CD14-positive monocyte (primary cell): ENCODE measurements around the gene ENPP4. TPM values are rescaled to one million over a fixed set of nuclear protein-coding genes. Genes with fewer than 3 reads are reported as not detected.
A peak's percentile ranks its signal among the peaks of the same experiment; 100 is the strongest.

Experiments used
- DNase-seq, 3 donors: peaks; one replicate each; pipeline ENCODE4 v3.0.0-alpha.2; 2011 to 2022
- H2AFZ ChIP-seq: 2 replicates; pipeline ENCODE4 v1.6.0; 2012; ENCODE audit warnings: mild to moderate bottlenecking, low read depth, low read length, inconsistent platforms; ENCODE audit not compliant: insufficient read depth, poor library complexity, severe bottlenecking
- H3K27ac ChIP-seq, 2 donors: 1 replicate in 1 of 2; 2 replicates in 1 of 2; pipeline ENCODE4 v1.5.1; 2012 to 2013; ENCODE audit warnings: low read length in 2 of 2, control low read depth in 1 of 2, inconsistent platforms in 1 of 2, low read depth in 1 of 2, mild to moderate bottlenecking in 1 of 2
- H3K27me3 ChIP-seq, 2 donors: one replicate each; pipeline versions ENCODE4 v1.6.0 to v1.6.1; 2011 to 2013; ENCODE audit warnings: low read length in 2 of 2; ENCODE audit not compliant: control insufficient read depth in 2 of 2, insufficient read depth in 2 of 2
- H3K36me3 ChIP-seq, 2 donors: replicated peaks in 1 of 2; 1 replicate in 1 of 2; 2 replicates in 1 of 2; pipeline versions ENCODE4 v1.5.1 to v1.6.1; 2012 to 2013; ENCODE audit warnings: low read length in 2 of 2, control low read depth in 1 of 2, inconsistent platforms in 1 of 2, mild to moderate bottlenecking in 1 of 2; ENCODE audit not compliant: insufficient read depth in 2 of 2, control insufficient read depth in 1 of 2
- H3K4me1 ChIP-seq, 2 donors: 1 replicate in 1 of 2; 2 replicates in 1 of 2; pipeline versions ENCODE4 v1.5.1 to v1.6.1; 2012 to 2013; ENCODE audit warnings: low read length in 2 of 2, control low read depth in 1 of 2, inconsistent platforms in 1 of 2, mild to moderate bottlenecking in 1 of 2, moderate library complexity in 1 of 2; ENCODE audit not compliant: insufficient read depth in 2 of 2, control insufficient read depth in 1 of 2
- H3K4me2 ChIP-seq: replicated peaks from 2 replicates; pipeline ENCODE3; 2012; ENCODE audit warnings: low read length, moderate library complexity, mild to moderate bottlenecking; ENCODE audit not compliant: poor library complexity, severe bottlenecking; ENCODE audit errors: extremely low read depth
- H3K4me3 ChIP-seq, 3 experiments: fragments of 200-600 bp in 1 of 3; sonication (generic) in 1 of 3; replicated peaks in 1 of 3; 1 replicate in 2 of 3; 2 replicates in 1 of 3; pipeline ENCODE4 v1.5.1; 2011 to 2013; ENCODE audit warnings: low read length in 3 of 3, mild to moderate bottlenecking in 3 of 3, control low read depth in 2 of 3, low read depth in 2 of 3, inconsistent platforms in 1 of 3, moderate library complexity in 1 of 3
- H3K79me2 ChIP-seq: 2 replicates; pipeline ENCODE4 v1.6.0; 2012; ENCODE audit warnings: mild to moderate bottlenecking, control low read depth, inconsistent platforms, low read length, moderate library complexity; ENCODE audit not compliant: insufficient read depth
- H3K9ac ChIP-seq: 2 replicates; pipeline ENCODE4 v1.6.0; 2017; ENCODE audit warnings: low read length, mild to moderate bottlenecking; ENCODE audit not compliant: insufficient read depth, poor library complexity, severe bottlenecking
- H3K9me3 ChIP-seq, 2 donors: replicated peaks in 1 of 2; 1 replicate in 1 of 2; 2 replicates in 1 of 2; pipeline versions ENCODE4 v1.5.1 to v1.6.1; 2012 to 2013; ENCODE audit warnings: low read length in 2 of 2, control low read depth in 1 of 2; ENCODE audit not compliant: control insufficient read depth in 1 of 2, insufficient read depth in 1 of 2
- H4K20me1 ChIP-seq: 2 replicates; pipeline ENCODE4 v1.6.0; 2012; ENCODE audit warnings: mild to moderate bottlenecking, low read length, control low read depth, moderate library complexity; ENCODE audit not compliant: insufficient read depth
- H3K27ac Mint-ChIP-seq, 7 donors: one replicate each; pipeline ENCODE4 v1.8.0; 2020; ENCODE audit warnings: mild to moderate bottlenecking in 7 of 7, mixed read lengths in 7 of 7, moderate library complexity in 6 of 7, inconsistent platforms in 2 of 7
- H3K27me3 Mint-ChIP-seq, 3 donors: one replicate each; pipeline ENCODE4 v1.8.0; 2021 to 2022; ENCODE audit warnings: low read depth in 3 of 3, mild to moderate bottlenecking in 3 of 3, mixed read lengths in 3 of 3, moderate library complexity in 3 of 3, inconsistent platforms in 1 of 3
- H3K36me3 Mint-ChIP-seq, 2 donors: one replicate each; pipeline ENCODE4 v1.8.0; 2020; ENCODE audit warnings: mixed read lengths in 2 of 2, inconsistent platforms in 1 of 2, mild to moderate bottlenecking in 1 of 2
- H3K4me1 Mint-ChIP-seq: one replicate; pipeline ENCODE4 v1.8.0; 2020; ENCODE audit warnings: mild to moderate bottlenecking, mixed read lengths
- H3K4me3 Mint-ChIP-seq, 2 donors: one replicate each; pipeline ENCODE4 v1.8.0; 2020; ENCODE audit warnings: mild to moderate bottlenecking in 2 of 2, mixed read lengths in 2 of 2, moderate library complexity in 1 of 2
- H3K9me3 Mint-ChIP-seq, 7 donors: one replicate each; pipeline ENCODE4 v1.8.0; 2020 to 2022; ENCODE audit warnings: mixed read lengths in 7 of 7, mild to moderate bottlenecking in 6 of 7, moderate library complexity in 6 of 7, inconsistent platforms in 2 of 7
- CTCF ChIP-seq: fragments of 200-600 bp; IDR thresholded peaks from one replicate; pipeline ENCODE4 v1.8.0; 2022; ENCODE audit warnings: antibody characterized with exemption, mild to moderate bottlenecking
- WGBS: methylation state at CpG from one replicate; pipeline ENCODE4 v1.1.5; 2013; ENCODE audit warnings: missing lambda C conversion rate; ENCODE audit not compliant: insufficient coverage; 5-methylcytosine and 5-hydroxymethylcytosine counted together
- intact Hi-C, 2 donors: fragments of 100-400 bp; cut with micrococcal nuclease; formaldehyde crosslinking; loops; one replicate each; pipeline versions ENCODE4 v1.15.0 to v1.15.1; 2023
- polyA plus RNA-seq, 3 donors: library from polyadenylated mRNA; depleted of rRNA in 1 of 3; unstranded in 2 of 3; stranded (reverse) in 1 of 3; fragments of 300-500 nt in 2 of 3; fragments of >200 nt in 1 of 3; fragmentation: Illumina TruSeq in 2 of 3; gene quantifications; 1 replicate in 2 of 3; 2 replicates in 1 of 3; pipeline ENCODE4 v1.2.3, GENCODE V29; 2012 to 2021

ENPP4 gene
- polyA plus RNA-seq, 3 donors: 1.1 to 1.7 (median 1.3) TPM

- H3K27me3 ChIP-seq: peaks cover 0 to 2% of the 10 kb centered on the region in 2 donors
- Mint-ChIP-seq H3K9me3 (peaks cover 3 to 20% (median 9%) of the 10 kb centered on the region in 7 donors), H3K27ac (no peak overlapping the region), H3K36me3 (no peaks in the 10 kb centered on the region), H3K4me3 (no peak overlapping the region), H3K27me3 (peaks cover 2 to 3% (median 3%) of the 10 kb centered on the region in 3 donors), H3K4me1 (no peaks in the 10 kb centered on the region)
- peaks cover 7 to 15% of the 10 kb centered on the region in 2 donors for H3K9me3 ChIP-seq
- H4K20me1 ChIP-seq: no peaks in the 10 kb centered on the region
- no peak overlapping the region for H3K27ac ChIP-seq
- intact Hi-C loops: loop anchor here in 1 of 2 donors (5.0 kb wide), 1 partner anchor 317 kb away; no protein-coding TSS in a partner anchor
- TF ChIP-seq CTCF: peak; percentile 82
- H3K4me2 ChIP-seq: no peak overlapping the region
- no peaks in the 10 kb centered on the region for H3K4me1 ChIP-seq
- no peak overlapping the region for H3K4me3 ChIP-seq
- no CpG with 5 or more reads among the region's 10 CpGs for WGBS
- H3K79me2 ChIP-seq: no peaks in the 10 kb centered on the region
- peak; percentile 10 to 41 (median 34) for DNase-seq
- no peak overlapping the region for H3K9ac ChIP-seq
- no peaks in the 10 kb centered on the region for H3K36me3 ChIP-seq
- no peak overlapping the region for H2AFZ ChIP-seq
Observed at GRCh38 chr6:46090115-46091079, 39.4 kb upstream of the ENPP4 start.

GRCh38 chr6:46091080-46091478, 38.7 kb upstream of the ENPP4 start:
- Mint-ChIP-seq H3K4me3 (no peak overlapping the region), H3K27me3 (peaks cover 2 to 3% (median 3%) of the 10 kb centered on the region in 3 donors), H3K4me1 (no peaks in the 10 kb centered on the region), H3K36me3 (no peaks in the 10 kb centered on the region), H3K27ac (no peak overlapping the region), H3K9me3 (peaks cover 3 to 19% (median 12%) of the 10 kb centered on the region in 7 donors)
- peaks cover 0 to 2% of the 10 kb centered on the region in 2 donors for H3K27me3 ChIP-seq
- no CpG with 5 or more reads among the region's 1 CpG for WGBS
- H3K4me2 ChIP-seq: no peak overlapping the region
- H3K27ac ChIP-seq: no peak overlapping the region
- peaks cover 7 to 8% of the 10 kb centered on the region in 2 donors for H3K9me3 ChIP-seq
- no peak for DNase-seq
- no peak overlapping the region for H3K4me3 ChIP-seq
- intact Hi-C loops: loop anchor here in 1 of 2 donors (5.0 kb wide), 1 partner anchor 316 kb away; no protein-coding TSS in a partner anchor
- H3K36me3 ChIP-seq: no peaks in the 10 kb centered on the region
- TF ChIP-seq CTCF: no peak
- H3K79me2 ChIP-seq: no peaks in the 10 kb centered on the region
- H2AFZ ChIP-seq: no peak overlapping the region
- no peaks in the 10 kb centered on the region for H4K20me1 ChIP-seq
- no peaks in the 10 kb centered on the region for H3K4me1 ChIP-seq
- H3K9ac ChIP-seq: no peak overlapping the region
